HG02970 (cell line): ENCODE data around the gene LUZP1.

ENCODE experiments used
- ATAC-seq: cut with Tn5 transposase; IDR thresholded peaks from one replicate; pipeline ENCODE4 v1.9.1; 2021; ENCODE audit warnings: mild to moderate bottlenecking, moderate library complexity, moderate number of reproducible peaks; ENCODE audit not compliant: unreplicated experiment, low FRiP score

Gene LUZP1

GRCh38 chr1:23037081-23037740 lies 131.4 kb downstream of the LUZP1 start:
- ATAC-seq, result no peak

- no peak for ATAC-seq
Observed at GRCh38 chr1:23035823-23036452, 132.7 kb downstream of the LUZP1 start.
